ENCODE results near the gene NBAS. TPM values are rescaled to one million over a fixed set of nuclear protein-coding genes. Genes with fewer than 3 reads are reported as not detected.

NBAS gene
- total and polyA plus RNA-seq, 9 of the 15 experiments (the other 6 are each of a cell fraction or from before 2014, with no cell fraction given), result 15.3 to 94.4 (median 69.9) TPM

DNA sequence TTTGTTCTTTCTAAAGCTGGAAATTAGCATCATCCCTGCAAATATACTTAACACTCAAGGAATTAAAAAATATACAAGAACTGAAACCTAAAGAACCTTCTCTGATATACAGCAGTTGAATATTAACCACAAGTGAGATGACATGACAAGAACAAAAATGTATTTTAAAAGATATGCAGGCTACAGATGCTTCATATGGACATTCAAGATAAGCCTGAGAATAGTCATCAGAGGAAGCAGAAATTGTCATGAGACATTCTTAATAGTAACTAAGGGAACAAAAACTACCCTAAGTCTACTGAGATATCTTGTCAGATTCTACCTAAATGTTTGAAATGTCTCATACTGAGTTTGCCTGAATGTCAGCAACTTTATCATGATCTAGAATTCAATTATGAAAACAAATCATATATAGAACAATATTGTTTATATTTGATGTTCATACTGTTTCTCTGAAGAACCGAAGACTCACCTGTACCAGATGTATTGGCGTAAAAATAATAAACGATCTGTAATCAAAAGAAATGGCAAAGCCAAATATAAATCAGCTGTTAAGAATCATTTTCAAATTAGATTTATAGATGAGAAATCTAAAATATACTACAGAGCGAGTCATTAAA is 4.7 kb downstream of the NBAS start (continued):
- TF ChIP-seq, protein P1, sequence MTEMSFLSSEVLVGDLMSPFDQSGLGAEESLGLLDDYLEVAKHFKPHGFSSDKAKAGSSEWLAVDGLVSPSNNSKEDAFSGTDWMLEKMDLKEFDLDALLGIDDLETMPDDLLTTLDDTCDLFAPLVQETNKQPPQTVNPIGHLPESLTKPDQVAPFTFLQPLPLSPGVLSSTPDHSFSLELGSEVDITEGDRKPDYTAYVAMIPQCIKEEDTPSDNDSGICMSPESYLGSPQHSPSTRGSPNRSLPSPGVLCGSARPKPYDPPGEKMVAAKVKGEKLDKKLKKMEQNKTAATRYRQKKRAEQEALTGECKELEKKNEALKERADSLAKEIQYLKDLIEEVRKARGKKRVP (CRISPR knock-in tag; IDR thresholded peaks at IDR 0.05), result no peak
- TF ChIP-seq EWSR1 (IDR thresholded peaks at IDR 0.05; ENCODE audit: borderline replicate concordance, low read depth, partially characterized antibody), result no peak
- no peak for TF ChIP-seq KAT8 (IDR thresholded peaks at IDR 0.05; ENCODE audit: low read depth)
- TF ChIP-seq NBN (IDR thresholded peaks at IDR 0.05; ENCODE audit: low read depth), result no peak; the same call in 1 of the 2 replicates
- no peak for TF ChIP-seq TAF15 (IDR thresholded peaks at IDR 0.05; ENCODE audit: low read depth, low read length)
- TF ChIP-seq, protein P2, sequence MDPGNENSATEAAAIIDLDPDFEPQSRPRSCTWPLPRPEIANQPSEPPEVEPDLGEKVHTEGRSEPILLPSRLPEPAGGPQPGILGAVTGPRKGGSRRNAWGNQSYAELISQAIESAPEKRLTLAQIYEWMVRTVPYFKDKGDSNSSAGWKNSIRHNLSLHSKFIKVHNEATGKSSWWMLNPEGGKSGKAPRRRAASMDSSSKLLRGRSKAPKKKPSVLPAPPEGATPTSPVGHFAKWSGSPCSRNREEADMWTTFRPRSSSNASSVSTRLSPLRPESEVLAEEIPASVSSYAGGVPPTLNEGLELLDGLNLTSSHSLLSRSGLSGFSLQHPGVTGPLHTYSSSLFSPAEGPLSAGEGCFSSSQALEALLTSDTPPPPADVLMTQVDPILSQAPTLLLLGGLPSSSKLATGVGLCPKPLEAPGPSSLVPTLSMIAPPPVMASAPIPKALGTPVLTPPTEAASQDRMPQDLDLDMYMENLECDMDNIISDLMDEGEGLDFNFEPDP (CRISPR knock-in tag; IDR thresholded peaks at IDR 0.05), result no peak
- TF ChIP-seq, protein P3, sequence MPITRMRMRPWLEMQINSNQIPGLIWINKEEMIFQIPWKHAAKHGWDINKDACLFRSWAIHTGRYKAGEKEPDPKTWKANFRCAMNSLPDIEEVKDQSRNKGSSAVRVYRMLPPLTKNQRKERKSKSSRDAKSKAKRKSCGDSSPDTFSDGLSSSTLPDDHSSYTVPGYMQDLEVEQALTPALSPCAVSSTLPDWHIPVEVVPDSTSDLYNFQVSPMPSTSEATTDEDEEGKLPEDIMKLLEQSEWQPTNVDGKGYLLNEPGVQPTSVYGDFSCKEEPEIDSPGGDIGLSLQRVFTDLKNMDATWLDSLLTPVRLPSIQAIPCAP (CRISPR knock-in tag; IDR thresholded peaks at IDR 0.05; ENCODE audit: borderline replicate concordance), result no peak
- no peak for TF ChIP-seq TARDBP (IDR thresholded peaks at IDR 0.05)
- TF ChIP-seq TCF7 (IDR thresholded peaks at IDR 0.05; ENCODE audit: borderline replicate concordance), result no peak
- TF ChIP-seq HDAC8 (tag; IDR thresholded peaks at IDR 0.05), result no peak
- TF ChIP-seq ZNF140 (CRISPR knock-in tag; IDR thresholded peaks at IDR 0.05), result no peak
- TF ChIP-seq BDP1 (IDR thresholded peaks at IDR 0.05; ENCODE audit: insufficient read depth, insufficient read length), result no peak
- no peak for TF ChIP-seq PHB (CRISPR knock-in tag; IDR thresholded peaks at IDR 0.05)
- TF ChIP-seq, protein P4, sequence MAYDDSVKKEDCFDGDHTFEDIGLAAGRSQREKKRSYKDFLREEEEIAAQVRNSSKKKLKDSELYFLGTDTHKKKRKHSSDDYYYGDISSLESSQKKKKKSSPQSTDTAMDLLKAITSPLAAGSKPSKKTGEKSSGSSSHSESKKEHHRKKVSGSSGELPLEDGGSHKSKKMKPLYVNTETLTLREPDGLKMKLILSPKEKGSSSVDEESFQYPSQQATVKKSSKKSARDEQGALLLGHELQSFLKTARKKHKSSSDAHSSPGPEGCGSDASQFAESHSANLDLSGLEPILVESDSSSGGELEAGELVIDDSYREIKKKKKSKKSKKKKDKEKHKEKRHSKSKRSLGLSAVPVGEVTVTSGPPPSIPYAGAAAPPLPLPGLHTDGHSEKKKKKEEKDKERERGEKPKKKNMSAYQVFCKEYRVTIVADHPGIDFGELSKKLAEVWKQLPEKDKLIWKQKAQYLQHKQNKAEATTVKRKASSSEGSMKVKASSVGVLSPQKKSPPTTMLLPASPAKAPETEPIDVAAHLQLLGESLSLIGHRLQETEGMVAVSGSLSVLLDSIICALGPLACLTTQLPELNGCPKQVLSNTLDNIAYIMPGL (CRISPR knock-in tag; IDR thresholded peaks at IDR 0.05), result no peak
- no peak for TF ChIP-seq ZC3H11A (IDR thresholded peaks at IDR 0.05; ENCODE audit: low read depth, low read length)
- peak; percentile 70; the same call in 1 of the 2 replicates for TF ChIP-seq NCOA1 (IDR thresholded peaks at IDR 0.05; ENCODE audit: low read depth)
- no peak for TF ChIP-seq FOXA1 (IDR thresholded peaks at IDR 0.05; ENCODE audit: borderline replicate concordance)
- TF ChIP-seq CBFA2T3 (IDR thresholded peaks at IDR 0.05), result no peak
- no peak for TF ChIP-seq HDGF (IDR thresholded peaks at IDR 0.05)
- peak; percentile 49 for TF ChIP-seq TAF9B (IDR thresholded peaks at IDR 0.05; ENCODE audit: partially characterized antibody)
- TF ChIP-seq, protein P5, sequence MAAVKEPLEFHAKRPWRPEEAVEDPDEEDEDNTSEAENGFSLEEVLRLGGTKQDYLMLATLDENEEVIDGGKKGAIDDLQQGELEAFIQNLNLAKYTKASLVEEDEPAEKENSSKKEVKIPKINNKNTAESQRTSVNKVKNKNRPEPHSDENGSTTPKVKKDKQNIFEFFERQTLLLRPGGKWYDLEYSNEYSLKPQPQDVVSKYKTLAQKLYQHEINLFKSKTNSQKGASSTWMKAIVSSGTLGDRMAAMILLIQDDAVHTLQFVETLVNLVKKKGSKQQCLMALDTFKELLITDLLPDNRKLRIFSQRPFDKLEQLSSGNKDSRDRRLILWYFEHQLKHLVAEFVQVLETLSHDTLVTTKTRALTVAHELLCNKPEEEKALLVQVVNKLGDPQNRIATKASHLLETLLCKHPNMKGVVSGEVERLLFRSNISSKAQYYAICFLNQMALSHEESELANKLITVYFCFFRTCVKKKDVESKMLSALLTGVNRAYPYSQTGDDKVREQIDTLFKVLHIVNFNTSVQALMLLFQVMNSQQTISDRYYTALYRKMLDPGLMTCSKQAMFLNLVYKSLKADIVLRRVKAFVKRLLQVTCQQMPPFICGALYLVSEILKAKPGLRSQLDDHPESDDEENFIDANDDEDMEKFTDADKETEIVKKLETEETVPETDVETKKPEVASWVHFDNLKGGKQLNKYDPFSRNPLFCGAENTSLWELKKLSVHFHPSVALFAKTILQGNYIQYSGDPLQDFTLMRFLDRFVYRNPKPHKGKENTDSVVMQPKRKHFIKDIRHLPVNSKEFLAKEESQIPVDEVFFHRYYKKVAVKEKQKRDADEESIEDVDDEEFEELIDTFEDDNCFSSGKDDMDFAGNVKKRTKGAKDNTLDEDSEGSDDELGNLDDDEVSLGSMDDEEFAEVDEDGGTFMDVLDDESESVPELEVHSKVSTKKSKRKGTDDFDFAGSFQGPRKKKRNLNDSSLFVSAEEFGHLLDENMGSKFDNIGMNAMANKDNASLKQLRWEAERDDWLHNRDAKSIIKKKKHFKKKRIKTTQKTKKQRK (IDR thresholded peaks at IDR 0.05; ENCODE audit: borderline replicate concordance, low read depth, low read length), result no peak
- TF ChIP-seq CC2D1A (IDR thresholded peaks at IDR 0.05), result peak; percentile 80

Data from K562 (cell line).